Ovary (tissue), 3 donors: ENCODE results near the gene AHCTF1.

ENCODE experiments used
- CTCF ChIP-seq, 3 donors: fragments of 450-650 bp in 2 of 3; fragments of 200-600 bp in 1 of 3; IDR thresholded peaks; one replicate each; pipeline versions ENCODE4 v1.5.1 to v1.8.0; 2016 to 2022; ENCODE audit warnings: antibody characterized with exemption in 3 of 3, mild to moderate bottlenecking in 1 of 3
- EP300 ChIP-seq: sonication (generic); formaldehyde crosslinking; IDR thresholded peaks from one replicate; pipeline ENCODE4 v1.6.1; 2017; ENCODE audit warnings: antibody characterized with exemption
- POLR2A ChIP-seq: fragments of 450-650 bp; IDR thresholded peaks from one replicate; pipeline ENCODE4 v1.6.1; 2017; ENCODE audit warnings: antibody characterized with exemption, mild to moderate bottlenecking, moderate library complexity
- donor health status: DM: no; HTN: no; CAD: no.

GRCh38 chr1:246930830-246931548 is 759 bp downstream of the AHCTF1 start:
- no peak for TF ChIP-seq CTCF (IDR thresholded peaks at IDR 0.05)
- TF ChIP-seq POLR2A = no peak
- TF ChIP-seq EP300 = no peak
